ENCODE data around the gene FOSL1.
"Not testable (repeated sequence)": the region's sequence is repeated elsewhere in the genome, so short reads cannot be mapped to it uniquely, and the experiment has no call there.

The FOSL1 gene

GRCh38 chr11:65852508-65853245 is 47.5 kb downstream of the FOSL1 start:
- no peak for DNase-seq (ENCODE audit: low read depth, low spot score)

GRCh38 chr11:65851811-65852507 is 48.2 kb downstream of the FOSL1 start:
- no peak for DNase-seq (ENCODE audit: low read depth, low spot score)

- DNase-seq (ENCODE audit: low read depth, low spot score) = no peak
Measured at GRCh38 chr11:65851083-65851579, 49.1 kb downstream of the FOSL1 start.

- DNase-seq (ENCODE audit: low read depth, low spot score) = no peak
Measured at GRCh38 chr11:65850217-65851082, 49.7 kb downstream of the FOSL1 start.

GRCh38 chr11:65849771-65850216 is 50.4 kb downstream of the FOSL1 start:
- DNase-seq (ENCODE audit: low read depth, low spot score) = no peak

- DNase-seq (ENCODE audit: low read depth, low spot score) = no peak
Measured at GRCh38 chr11:65849366-65849765, 50.8 kb downstream of the FOSL1 start.

GRCh38 chr11:65848693-65849092 is 51.5 kb downstream of the FOSL1 start:
- DNase-seq (ENCODE audit: low read depth, low spot score) = not testable (repeated sequence)

- DNase-seq (ENCODE audit: low read depth, low spot score) = no peak
Measured at GRCh38 chr11:65847746-65848145, 52.4 kb downstream of the FOSL1 start.

GRCh38 chr11:65844231-65844872 is 55.8 kb downstream of the FOSL1 start:
- DNase-seq (ENCODE audit: low read depth, low spot score) = no peak

- DNase-seq (ENCODE audit: low read depth, low spot score) = no peak
Measured at GRCh38 chr11:65843811-65844210, 56.4 kb downstream of the FOSL1 start.

- DNase-seq (ENCODE audit: low read depth, low spot score) = no peak
Measured at GRCh38 chr11:65842144-65842543, 58.0 kb downstream of the FOSL1 start.
